HG03103 (cell line): ENCODE data around the gene RABGAP1L.
"Not testable (repeated sequence)": the region's sequence is repeated elsewhere in the genome, so short reads cannot be mapped to it uniquely, and the experiment has no call there.

Experiments used
- ATAC-seq: cut with Tn5 transposase; IDR thresholded peaks from one replicate; pipeline ENCODE4 v1.9.1; 2021; ENCODE audit warnings: low read depth; ENCODE audit not compliant: unreplicated experiment

RABGAP1L gene

DNA sequence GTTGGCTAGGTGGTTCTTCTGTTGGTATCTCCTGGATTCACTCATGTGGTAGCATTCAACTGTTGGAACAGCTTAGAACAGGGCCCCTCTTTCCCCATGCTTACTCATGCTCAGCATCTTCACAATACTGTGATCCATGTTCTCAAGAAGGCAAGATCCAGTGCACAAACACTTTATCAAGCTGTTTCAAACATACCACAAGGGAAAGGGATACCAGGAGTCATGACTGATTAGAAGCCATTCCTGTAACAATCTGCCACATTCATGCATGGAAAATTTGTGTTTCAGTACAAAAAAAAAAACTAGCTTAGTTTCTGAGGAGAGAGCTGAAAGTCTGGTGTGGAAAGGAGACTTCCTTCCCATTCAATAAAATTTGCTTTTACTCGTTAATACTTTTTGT lies 670.7 kb downstream of the RABGAP1L start:
- ATAC-seq: no peak

DNA sequence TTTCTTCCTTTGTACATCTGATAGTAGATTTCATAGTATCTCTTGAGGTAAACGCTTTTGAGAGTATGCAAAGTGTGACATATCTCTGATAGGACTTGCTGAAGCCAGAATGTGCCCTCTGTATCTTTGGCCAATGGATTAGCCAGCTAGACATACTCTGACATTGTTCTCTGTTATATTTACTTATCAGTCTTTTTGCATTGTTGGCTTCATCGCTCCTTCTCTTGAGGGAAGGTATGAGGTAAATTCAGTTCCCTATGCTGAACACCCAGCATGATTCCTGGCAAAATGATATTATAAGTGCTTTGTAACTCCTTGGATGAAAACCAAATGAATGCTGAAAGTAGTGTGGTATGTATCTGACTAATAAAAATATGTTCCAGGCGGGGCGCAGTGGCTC lies 677.2 kb downstream of the RABGAP1L start:
- no peak for ATAC-seq

DNA sequence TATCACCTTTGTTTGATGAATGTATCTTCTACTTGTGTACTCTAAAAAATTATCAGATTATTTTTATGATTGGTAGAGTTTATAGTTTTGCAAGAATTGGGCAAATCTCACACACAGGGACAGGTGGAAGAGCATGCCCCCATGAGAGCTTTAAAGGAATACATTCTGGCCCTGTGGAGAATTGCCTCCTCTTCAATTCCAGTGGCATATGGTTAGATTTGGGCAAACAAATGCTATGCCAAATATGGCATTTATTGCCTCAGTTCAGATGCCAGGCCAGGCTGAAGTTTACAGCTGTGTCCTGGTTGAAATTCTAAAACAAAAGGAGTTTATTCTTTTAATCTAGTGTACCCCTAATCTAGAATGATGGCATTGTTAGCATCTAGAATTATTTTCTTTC lies 678.1 kb downstream of the RABGAP1L start:
- ATAC-seq: no peak

DNA sequence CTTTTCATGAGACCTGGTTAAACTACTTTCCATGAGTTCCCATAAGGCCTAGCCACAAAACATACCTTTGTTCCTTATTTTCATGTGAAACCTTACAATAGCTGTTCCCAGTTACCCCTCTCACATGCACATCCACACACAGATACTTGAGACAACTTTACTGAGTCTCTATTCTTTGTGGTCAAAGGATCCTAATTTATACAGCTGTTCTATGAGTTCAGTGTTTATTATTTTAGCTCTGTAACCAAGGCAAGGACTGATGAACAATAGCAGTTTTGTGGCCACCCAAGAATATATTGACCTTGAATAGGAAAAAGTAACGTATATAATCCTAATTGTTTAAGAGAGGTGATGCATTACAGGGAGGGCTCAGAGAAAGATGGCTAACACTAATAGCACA lies 679.9 kb downstream of the RABGAP1L start:
- ATAC-seq: no peak

DNA sequence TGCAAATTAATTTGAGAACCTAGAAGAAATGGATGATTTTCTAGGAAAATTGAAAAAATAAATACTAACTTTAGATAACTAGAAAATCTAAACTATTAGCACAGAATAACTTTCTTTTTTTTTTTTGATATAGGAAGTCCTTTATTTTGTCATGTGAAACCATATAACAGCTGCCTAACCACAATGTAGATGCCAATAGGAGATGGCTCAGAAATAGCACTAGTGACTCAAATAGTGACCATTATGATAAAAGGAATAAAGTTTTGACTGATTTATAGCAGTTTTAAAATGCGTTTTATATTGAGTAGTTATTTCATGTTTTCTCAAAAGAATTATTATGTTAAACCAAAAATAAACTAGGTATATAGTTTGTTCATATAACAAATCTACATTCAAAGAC lies 682.4 kb downstream of the RABGAP1L start:
- no peak for ATAC-seq

DNA sequence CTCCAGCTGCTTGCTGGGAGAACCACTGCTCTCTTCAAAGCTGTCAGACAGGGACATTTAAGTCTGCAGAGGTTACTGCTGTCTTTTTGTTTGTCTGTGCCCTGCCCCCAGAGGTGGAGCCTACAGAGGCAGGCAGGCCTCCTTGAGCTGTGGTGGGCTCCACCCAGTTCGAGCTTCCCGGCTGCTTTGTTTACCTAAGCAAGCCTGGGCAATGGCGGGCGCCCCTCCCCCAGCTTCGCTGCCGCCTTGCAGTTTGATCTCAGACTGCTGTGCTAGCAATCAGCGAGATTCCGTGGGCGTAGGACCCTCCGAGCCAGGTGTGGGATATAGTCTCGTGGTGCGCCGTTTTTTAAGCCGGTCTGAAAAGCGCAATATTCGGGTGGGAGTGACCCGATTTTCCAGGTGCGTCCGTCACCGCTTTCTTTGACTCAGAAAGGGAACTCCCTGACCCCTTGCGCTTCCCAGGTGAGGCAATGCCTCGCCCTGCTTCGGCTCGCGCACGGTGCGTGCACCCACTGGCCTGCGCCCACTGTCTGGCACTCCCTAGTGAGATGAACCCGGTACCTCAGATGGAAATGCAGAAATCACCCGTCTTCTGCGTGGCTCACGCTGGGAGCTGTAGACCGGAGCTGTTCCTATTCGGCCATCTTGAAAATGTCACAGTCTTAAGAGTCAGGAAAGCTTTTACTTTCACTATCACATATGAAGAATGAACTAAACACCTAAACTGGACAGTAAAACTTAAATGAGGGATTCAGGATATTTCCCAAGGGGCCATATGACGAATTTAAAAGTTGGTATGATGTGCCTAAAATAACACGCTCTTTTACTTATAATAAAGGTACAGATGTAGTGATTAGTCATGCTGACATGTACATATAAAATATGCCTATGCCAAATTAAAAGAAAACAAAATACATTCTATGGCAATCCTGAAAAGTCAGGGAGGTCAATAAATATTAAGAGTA lies 689.6 kb downstream of the RABGAP1L start:
- ATAC-seq: not testable (repeated sequence)

DNA sequence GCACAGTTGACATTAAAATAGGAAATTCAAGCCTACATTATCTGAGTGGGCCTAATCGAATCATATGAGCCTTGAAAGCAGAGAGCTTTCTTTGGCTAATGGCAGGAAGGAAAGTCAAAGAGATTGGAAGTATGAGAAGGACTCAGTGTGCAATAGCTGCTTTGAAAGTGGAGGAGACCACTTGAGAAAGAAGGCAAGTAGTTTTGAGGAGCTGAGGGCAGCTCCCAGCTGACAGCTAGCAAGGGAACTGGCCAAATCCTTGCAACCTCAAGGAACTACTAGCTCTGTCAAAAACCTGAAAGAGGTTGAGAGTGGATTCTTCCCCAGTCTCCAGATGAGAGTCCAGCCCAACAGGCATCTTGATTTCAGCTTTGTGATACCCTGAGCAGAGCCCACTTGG lies 691.4 kb downstream of the RABGAP1L start:
- no peak for ATAC-seq

DNA sequence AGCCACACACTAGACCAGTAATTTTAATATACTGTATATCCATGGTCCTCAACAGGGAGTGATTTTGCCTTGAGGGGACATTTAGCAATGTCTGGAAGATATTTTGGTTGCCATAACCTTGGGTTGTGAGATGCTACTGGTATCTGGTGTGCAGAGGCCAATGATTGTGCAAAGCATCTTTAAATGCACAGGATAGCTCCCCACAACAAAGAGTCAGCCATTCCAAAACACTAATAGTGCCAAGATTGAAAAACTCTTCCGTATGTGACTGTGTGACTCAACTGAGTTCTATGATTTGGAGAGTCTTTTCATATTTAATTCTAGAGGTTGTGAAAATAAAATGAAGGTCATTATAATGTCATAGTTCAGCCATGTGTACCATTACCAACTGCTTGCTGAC lies 699.0 kb downstream of the RABGAP1L start:
- ATAC-seq: no peak

DNA sequence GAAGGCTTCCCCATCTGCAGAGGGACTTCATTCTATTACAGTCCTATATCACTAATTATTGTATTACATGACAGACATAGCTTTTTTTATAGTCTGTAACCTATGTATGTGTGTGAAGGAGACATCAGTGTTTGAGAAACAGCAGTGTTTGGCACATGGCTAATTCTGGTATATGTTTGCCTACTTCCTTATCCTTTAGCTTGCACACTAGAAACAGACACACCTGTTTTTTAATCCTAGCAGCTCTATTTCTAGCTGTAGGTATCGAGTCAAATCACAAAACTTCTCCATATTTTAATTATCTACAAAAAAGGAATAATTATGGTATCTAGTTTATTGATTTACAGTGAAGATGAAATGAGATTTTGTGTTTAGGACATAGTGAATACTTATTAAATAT lies 711.0 kb downstream of the RABGAP1L start:
- no peak for ATAC-seq

DNA sequence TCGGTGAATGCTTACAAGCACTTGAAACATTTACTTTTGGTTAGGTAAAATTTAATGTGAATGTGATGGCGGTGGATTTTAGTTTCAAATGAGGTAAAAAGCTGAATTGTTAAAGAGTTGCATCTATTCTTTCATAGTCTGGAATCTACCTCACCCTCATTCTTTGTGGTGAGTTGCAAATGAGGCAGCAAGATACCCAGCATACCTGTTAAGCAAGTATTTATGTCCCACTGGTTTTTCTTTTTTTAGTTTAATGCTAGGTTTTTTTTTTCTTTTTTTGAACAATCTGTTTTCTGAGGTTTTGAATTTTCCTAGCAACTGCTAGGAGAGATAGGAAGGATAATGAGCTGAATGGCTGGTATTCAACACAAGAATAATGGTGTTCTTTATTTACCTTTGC lies 712.6 kb downstream of the RABGAP1L start:
- ATAC-seq: no peak

DNA sequence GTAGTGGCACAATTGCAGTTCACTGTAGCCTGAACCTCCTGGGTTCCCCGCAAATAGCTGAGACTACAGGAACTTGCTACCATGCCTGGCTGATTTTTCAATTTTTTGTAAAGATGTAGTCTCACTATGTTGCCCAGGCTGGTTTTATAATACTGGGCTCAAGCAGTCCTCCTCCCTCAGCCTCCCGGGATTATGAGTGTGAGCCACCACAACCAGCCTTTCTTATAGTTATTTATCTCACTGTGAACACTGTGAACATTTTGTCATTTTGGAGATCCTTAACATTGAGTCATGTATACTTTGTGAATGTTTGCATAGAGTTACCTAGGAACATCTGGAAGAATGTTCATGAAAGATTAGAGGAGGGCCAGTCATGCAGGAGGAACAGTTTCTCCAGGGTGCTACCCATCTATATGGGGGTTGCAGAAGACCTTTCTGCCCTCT lies 713.3 kb downstream of the RABGAP1L start:
- ATAC-seq: no peak

DNA sequence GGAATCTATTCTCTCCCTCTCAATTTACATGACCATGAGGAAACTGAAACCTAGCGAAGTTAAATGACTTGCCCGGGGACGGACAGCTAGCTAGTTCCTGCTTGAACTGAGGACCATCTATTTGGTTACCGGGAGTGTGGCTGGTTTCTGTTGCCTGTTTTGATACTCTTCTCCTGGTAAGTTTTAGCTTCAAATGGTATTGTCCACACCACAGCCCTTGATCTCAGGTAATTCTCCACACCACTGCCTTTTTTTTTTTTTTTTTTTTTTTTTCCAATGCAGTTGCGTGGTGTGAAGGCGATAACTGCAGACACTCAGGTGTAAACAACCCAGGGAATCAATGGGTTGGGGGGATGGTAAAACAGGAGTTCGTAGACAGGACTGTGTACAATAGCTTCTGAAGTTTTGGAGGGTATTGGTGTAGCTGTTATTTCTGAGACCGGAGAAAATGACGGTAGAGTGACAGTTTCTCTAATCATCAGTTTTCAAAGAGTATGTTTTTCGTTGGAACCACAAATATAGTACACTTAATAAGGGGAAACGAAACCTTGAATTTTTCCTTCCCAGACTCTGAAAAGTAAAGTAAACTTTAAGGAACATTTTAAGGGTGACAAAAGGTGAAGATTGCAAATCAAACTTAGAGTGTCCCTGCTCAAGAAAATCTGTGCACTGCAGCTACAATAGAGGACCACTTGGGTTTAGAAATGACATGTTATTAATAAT lies 715.2 kb downstream of the RABGAP1L start:
- ATAC-seq: no peak

DNA sequence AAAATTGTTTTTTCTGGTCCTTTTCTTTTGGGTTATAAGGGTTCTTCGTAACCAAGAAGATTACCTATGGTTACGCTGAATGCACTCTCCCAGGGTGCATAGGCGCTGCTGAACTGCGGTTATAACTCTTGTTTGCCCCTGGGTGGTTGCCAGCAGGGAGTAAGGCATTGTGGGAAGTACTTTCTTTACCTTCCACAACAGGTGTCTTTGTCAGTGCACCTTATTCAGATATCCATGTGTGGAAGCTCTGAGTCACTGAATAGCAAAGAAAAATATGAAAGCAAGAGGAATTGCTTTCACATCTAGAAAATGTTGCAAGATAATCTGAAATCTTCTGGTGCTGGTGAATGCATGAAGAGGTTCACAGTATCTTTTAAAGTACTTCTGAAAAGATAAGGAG lies 716.0 kb downstream of the RABGAP1L start:
- no peak for ATAC-seq

DNA sequence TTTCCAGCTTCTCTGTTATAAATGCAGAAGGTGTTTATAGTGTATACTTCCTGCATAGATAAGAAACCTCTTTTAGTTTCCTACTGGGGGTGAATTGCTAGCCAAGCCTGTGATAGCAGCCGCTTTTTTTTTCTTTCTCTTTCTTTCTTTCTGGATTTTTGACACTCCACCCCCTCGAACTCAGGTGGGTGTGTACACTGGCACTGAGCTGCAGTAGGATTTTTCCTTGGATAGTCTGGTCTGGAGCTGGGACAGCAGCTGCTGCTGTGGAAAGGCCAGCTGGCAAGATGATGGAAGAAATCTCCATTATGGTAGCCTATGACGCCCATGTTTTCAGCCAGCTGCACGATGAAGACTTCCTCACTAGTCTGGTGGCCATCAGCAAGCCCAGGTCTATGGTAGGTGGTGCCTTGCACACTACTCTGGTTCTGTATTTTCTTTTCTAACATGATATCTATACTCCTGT lies 717.9 kb downstream of the RABGAP1L start:
- no peak for ATAC-seq

DNA sequence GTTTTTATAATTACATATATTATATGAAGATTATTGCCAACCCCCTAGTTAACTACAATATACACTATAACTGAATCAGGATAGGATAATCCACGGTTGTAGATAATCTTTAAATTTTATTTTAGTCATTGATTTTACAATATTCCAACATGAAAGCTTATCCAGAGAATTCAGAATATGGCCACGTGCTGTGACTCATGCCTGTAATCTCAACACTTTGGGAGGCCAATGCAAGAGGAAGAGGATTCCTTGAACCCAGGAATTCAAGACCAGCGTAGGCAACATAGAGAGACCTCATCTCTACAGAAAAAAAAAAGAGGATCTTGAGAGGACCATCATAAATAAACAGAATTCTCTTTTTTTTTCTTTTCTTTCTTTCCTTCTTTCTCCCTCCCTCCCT lies 720.9 kb downstream of the RABGAP1L start:
- no peak for ATAC-seq

DNA sequence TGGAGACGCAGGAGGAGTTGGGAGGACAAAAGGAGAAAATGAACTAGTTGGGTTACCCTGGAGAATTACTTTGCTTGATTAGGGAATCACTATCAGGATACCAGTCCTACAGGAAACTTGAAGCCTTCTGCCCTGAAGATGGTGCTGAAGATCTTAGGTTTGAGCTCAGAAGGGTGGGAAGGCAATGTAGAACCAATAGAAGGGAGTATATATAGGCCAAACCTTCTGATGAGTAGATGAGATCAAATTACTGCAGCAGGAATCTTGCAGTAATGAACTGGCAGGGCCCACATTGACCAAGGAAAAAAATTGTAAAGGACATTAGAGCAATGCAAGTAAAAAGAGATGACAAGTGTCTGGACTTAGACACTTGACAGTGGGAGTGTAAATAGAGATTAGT lies 724.1 kb downstream of the RABGAP1L start:
- ATAC-seq: no peak

DNA sequence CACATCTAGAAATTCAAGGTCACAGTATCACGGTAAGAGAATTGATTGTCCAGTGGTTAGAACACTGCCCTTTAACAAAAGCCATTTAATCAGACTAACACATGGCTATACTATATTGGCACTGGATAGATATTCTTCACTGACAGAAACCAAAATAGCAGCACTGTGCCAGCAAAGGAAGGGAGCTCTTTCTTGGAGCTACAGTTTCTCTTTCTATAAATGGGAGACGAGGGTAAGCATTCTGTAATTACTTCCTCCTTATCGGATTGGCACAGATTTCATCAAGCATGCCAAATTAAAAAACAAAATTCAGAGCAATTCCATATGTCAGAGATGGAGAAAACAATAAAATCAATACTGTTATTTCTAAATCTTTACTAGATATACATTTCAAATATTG lies 724.7 kb downstream of the RABGAP1L start:
- no peak for ATAC-seq

DNA sequence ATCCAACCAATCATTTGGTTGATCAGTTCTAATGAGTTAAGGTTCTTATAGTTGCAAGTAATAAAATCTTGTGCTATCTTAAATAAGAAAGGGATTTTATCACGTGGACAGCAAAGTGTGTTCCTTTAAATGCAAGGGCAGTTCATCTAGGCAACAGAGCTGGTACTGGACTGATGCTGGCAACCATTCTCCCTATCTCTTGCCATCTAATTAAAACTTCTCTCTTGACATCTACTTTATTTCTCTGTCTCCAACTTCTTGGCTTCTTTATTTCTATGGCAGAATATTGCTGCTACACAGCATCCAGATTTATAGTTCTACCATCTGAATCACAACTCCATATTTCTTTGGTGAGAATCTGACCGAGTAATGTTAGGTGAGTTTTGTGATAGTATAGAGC lies 725.2 kb downstream of the RABGAP1L start:
- no peak for ATAC-seq

DNA sequence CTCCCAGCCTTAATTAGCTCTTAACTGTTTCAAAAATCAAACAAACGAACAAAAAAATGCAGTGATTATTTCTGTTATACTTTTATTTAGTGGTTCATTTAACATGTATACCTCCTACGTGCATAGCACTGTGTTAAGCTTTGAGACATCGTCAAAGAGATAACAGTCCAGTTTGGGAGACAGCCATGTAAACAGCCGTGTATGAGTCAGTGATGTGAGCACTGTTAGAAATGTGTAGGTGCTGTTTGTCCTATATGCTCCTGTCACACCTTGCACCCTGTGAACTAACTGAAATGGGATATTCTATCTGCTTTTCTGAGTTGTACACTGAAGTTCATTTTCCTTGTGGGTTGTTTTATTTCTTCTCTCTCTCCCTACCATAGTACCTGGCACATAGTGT lies 730.7 kb downstream of the RABGAP1L start:
- no peak for ATAC-seq

DNA sequence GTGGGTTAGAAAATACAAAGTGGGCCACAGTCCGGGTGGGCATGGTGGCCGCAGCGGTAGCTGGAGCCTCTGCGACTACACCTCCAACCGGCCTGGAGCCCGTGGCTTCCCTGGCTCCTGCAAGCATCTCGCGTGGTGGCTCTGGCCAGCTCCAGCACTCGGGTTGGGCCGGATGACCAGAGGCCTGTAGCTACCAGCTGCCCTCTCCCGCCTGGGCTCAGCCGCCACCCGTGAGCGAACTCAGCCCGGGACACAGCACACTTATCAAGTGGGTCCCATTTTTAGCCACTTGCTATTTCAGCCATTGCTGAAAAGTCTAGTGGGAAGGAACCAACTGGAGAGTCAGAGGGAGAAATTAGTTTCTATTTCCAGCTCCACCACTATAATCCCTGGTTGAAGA lies 732.7 kb downstream of the RABGAP1L start:
- no peak for ATAC-seq

DNA sequence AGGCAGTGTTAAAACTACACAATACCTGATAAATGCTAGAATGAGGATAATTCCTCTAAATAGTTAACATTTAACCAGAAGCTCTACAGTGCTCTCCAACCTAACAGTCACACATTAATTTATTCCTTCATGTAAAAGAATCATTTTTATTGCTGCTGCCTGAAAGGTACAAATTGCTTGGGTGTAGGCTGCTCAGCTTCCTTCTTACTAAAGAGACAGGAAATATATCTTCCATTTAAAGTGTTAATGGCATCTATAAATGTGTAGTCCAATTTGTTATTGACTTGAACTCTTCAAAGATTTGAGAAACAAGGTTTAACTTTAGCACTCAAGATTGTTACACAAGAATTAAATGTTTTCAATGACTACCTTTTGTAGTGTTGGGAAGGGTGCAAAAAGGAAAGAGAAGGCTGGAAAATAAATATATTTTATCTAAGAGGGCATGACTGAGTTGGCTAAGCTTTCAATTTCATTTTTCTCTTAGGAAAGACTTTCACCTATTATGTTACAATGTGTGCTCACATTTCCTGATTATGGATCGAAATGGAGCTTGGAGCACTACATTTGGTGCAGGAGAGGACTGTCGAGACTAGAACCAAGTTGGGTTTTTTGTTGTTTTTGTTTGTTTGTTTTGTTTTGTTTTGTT lies 734.9 kb downstream of the RABGAP1L start:
- no peak for ATAC-seq
